Keratinocyte (primary cell): Measurements from ENCODE around the gene KRT4. TPM values are rescaled to one million over a fixed set of nuclear protein-coding genes. Genes with fewer than 3 reads are reported as not detected.

ENCODE experiments used
- DNase-seq: peaks from one replicate; pipeline ENCODE4 v3.0.0-alpha.2; 2011; ENCODE audit warnings: low read depth, missing footprints, low spot score
- FAIRE-seq: peaks from 2 replicates; lab custom pipeline; 2011; peaks lifted over from hg19 to GRCh38; lab: Jason Lieb, UNC
- H2AFZ ChIP-seq: 2 replicates; pipeline ENCODE4 v1.6.0; 2012; ENCODE audit warnings: low read length, control low read depth, inconsistent platforms; ENCODE audit not compliant: control insufficient read depth
- H3K27ac ChIP-seq: 2 replicates; pipeline ENCODE4 v1.5.1; 2011; ENCODE audit warnings: low read length; ENCODE audit not compliant: control insufficient read depth, insufficient read depth
- H3K27me3 ChIP-seq: 3 replicates; pipeline ENCODE4 v1.6.0; 2011; ENCODE audit warnings: low read length; ENCODE audit not compliant: control insufficient read depth, insufficient read depth; ENCODE audit errors: extremely low read depth
- H3K36me3 ChIP-seq, 2 experiments: 2 replicates in 1 of 2; 3 replicates in 1 of 2; pipeline ENCODE4 v1.5.1; 2011; ENCODE audit warnings: low read length in 2 of 2, mild to moderate bottlenecking in 1 of 2; ENCODE audit not compliant: control insufficient read depth in 2 of 2, insufficient read depth in 2 of 2; ENCODE audit errors: extremely low read depth in 1 of 2
- H3K4me1 ChIP-seq: 3 replicates; pipeline ENCODE4 v1.5.1; 2011; ENCODE audit warnings: low read length; ENCODE audit not compliant: control insufficient read depth, insufficient read depth; ENCODE audit errors: extremely low read depth
- H3K4me2 ChIP-seq: 3 replicates; pipeline ENCODE4 v1.6.0; 2011; ENCODE audit warnings: low read depth, low read length; ENCODE audit not compliant: control insufficient read depth, insufficient read depth; ENCODE audit errors: extremely low read depth
- H3K4me3 ChIP-seq, 3 experiments: fragments of 200-600 bp in 1 of 3; sonication (generic) in 1 of 3; 2 replicates in 2 of 3; 3 replicates in 1 of 3; pipeline ENCODE4 v1.5.1; 2011 to 2016; ENCODE audit warnings: low read length in 3 of 3, mild to moderate bottlenecking in 3 of 3, control low read depth in 2 of 3, inconsistent platforms in 1 of 3, low read depth in 1 of 3, mixed read lengths in 1 of 3, mixed run types in 1 of 3, moderate library complexity in 1 of 3; ENCODE audit not compliant: control insufficient read depth in 2 of 3, insufficient read depth in 2 of 3; ENCODE audit errors: extremely low read depth in 1 of 3
- H3K79me2 ChIP-seq: 2 replicates; pipeline ENCODE4 v1.6.0; 2012; ENCODE audit warnings: low read length; ENCODE audit not compliant: control insufficient read depth, insufficient read depth
- H3K9ac ChIP-seq: 3 replicates; pipeline ENCODE4 v1.6.0; 2011; ENCODE audit warnings: low read length; ENCODE audit not compliant: control insufficient read depth, insufficient read depth; ENCODE audit errors: extremely low read depth
- H3K9me1 ChIP-seq: 3 replicates; pipeline ENCODE4 v1.6.0; 2011; ENCODE audit warnings: low read length; ENCODE audit not compliant: control insufficient read depth, insufficient read depth; ENCODE audit errors: extremely low read depth
- H3K9me3 ChIP-seq: 2 replicates; pipeline ENCODE4 v1.5.1; 2012; ENCODE audit warnings: low read depth, low read length; ENCODE audit not compliant: control insufficient read depth
- H4K20me1 ChIP-seq: 3 replicates; pipeline ENCODE4 v1.6.0; 2011; ENCODE audit warnings: low read length; ENCODE audit not compliant: control insufficient read depth, insufficient read depth; ENCODE audit errors: extremely low read depth
- CTCF ChIP-seq, 3 experiments: IDR thresholded peaks in 1 of 3; conservative IDR thresholded peaks in 1 of 3; optimal IDR thresholded peaks in 1 of 3; 2 replicates in 2 of 3; 3 replicates in 1 of 3; pipeline versions ENCODE3 to v1.5.1; 2011; ENCODE audit warnings: low read length in 3 of 3, mild to moderate bottlenecking in 3 of 3, moderate library complexity in 2 of 3, control low read depth in 1 of 3, inconsistent platforms in 1 of 3; ENCODE audit not compliant: insufficient read depth in 2 of 3; ENCODE audit errors: extremely low read depth in 1 of 3
- EZH2 ChIP-seq: IDR thresholded peaks from one replicate; pipeline ENCODE4 v1.6.1; 2012; ENCODE audit warnings: inconsistent platforms, mild to moderate bottlenecking, low read length, moderate library complexity
- dilution Hi-C: fragments of 300-500 bp; cut with MboI; formaldehyde crosslinking; loops from one replicate; pipeline ENCODE4 v1.7.0; 2020; ENCODE audit warnings: low sequenced_read_pairs; ENCODE audit not compliant: extremely low pct_ligation_motif_present
- polyA minus RNA-seq, 3 experiments: library from RNA; depleted of rRNA, polyadenylated mRNA; stranded (reverse); fragments of >200 nt; gene quantifications; 1 replicate in 1 of 3; 2 replicates in 1 of 3; 3 replicates in 1 of 3; pipeline ENCODE4 v1.2.3, GENCODE V29; 2011
- polyA plus RNA-seq, 5 experiments: library from polyadenylated mRNA; depleted of rRNA in 3 of 5; stranded (reverse) in 3 of 5; stranded (forward) in 1 of 5; unstranded in 1 of 5; fragments of >200 nt; gene quantifications; 1 replicate in 1 of 5; 2 replicates in 3 of 5; 3 replicates in 1 of 5; pipeline versions ENCODE4 v1.2.1 to v1.2.3, GENCODE V29; 2011 to 2012; ENCODE audit warnings: missing spikeins in 2 of 5, low read depth in 1 of 5, low replicate concordance in 1 of 5

Gene KRT4
- 1.9 to 3.4 TPM (median 2.0 TPM) in 3 replicates for polyA plus RNA-seq
- polyA plus RNA-seq (2011; ENCODE audit: low read depth): 4.7 TPM
- 1.9 and 2.8 TPM in 2 replicates for polyA plus RNA-seq (2011; cell fraction: cytosol; rRNA removed)
- 3.7 and 6.5 TPM in 2 replicates for polyA plus RNA-seq (2011; cell fraction: nucleus; rRNA removed)
- polyA plus RNA-seq (2012; ENCODE audit: low replicate concordance): 1.6 and 2.6 TPM in 2 replicates
- polyA minus RNA-seq: 0.43 to 3.5 TPM (median 3.0 TPM) in 3 replicates
- polyA minus RNA-seq (2011; cell fraction: cytosol; rRNA and poly(A)+ RNA removed): 0.77 TPM
- 3.3 and 4.4 TPM in 2 replicates for polyA minus RNA-seq (2011; cell fraction: nucleus; rRNA and poly(A)+ RNA removed)

- Histone ChIP-seq H3K27me3 (peaks cover 34% of the 10 kb centered on the region), H2AFZ (no peak within 1 kb of the TSS), H3K79me2 (no peaks in the 10 kb centered on the region), H3K9me3 (no peaks in the 10 kb centered on the region), H3K27ac (no peak within 1 kb of the TSS), H3K4me2 (no peak within 1 kb of the TSS), H3K4me3 (no peak within 1 kb of the TSS), H3K9me1 (no peaks in the 10 kb centered on the region), H3K36me3 (no peaks in the 10 kb centered on the region), H4K20me1 (no peaks in the 10 kb centered on the region), H3K9ac (no peak within 1 kb of the TSS), H3K4me1 (no peaks in the 10 kb centered on the region)
- TF ChIP-seq EZH2 (no peak), CTCF (optimal IDR thresholded peaks at IDR 0.05 in 1 of 3, IDR thresholded peaks at IDR 0.05 in 1 of 3, conservative IDR thresholded peaks at IDR 0.05 in 1 of 3; ENCODE audit: extremely low read depth in 1 of 3, insufficient read depth in 2 of 3, low read length in 3 of 3) (no peak)
- no peak for DNase-seq
- FAIRE-seq: no peak
- dilution Hi-C loops: no loop called here
Observed at GRCh38 chr12:52813885-52814709, at the start of gene KRT4. KRT4 (minus strand) TSS chr12:52814116; CDS start chr12:52814058, 58 bp downstream.

GRCh38 chr12:52862023-52862422 lies 48.1 kb upstream of the KRT4 start:
- Histone ChIP-seq H3K27me3 (no peaks in the 10 kb centered on the region), H3K4me1 (peaks cover 54% of the 10 kb centered on the region), H3K9me3 (no peaks in the 10 kb centered on the region), H3K4me2 (no peak overlapping the region), H3K27ac (peak overlapping the region; percentile 6), H3K9ac (peak overlapping the region; percentile 11), H3K79me2 (no peaks in the 10 kb centered on the region), H3K36me3 (no peaks in the 10 kb centered on the region), H3K4me3 (no peak overlapping the region), H4K20me1 (no peaks in the 10 kb centered on the region), H3K9me1 (no peaks in the 10 kb centered on the region), H2AFZ (no peak overlapping the region)
- dilution Hi-C loops: no loop called here
- DNase-seq (no peak), FAIRE-seq (peak; percentile 73)
- TF ChIP-seq EZH2: no peak
- TF ChIP-seq CTCF (optimal IDR thresholded peaks at IDR 0.05 in 1 of 3, IDR thresholded peaks at IDR 0.05 in 1 of 3, conservative IDR thresholded peaks at IDR 0.05 in 1 of 3; ENCODE audit: extremely low read depth in 1 of 3, insufficient read depth in 2 of 3, low read length in 3 of 3): no peak
